Activated gamma-delta T cell treated with Interleukin-2 at 50 U/mL for 16 hours (primary cell): ENCODE data around the gene HOXB2.

ENCODE experiments used
- DNase-seq: peaks from one replicate; pipeline ENCODE4 v3.0.0-alpha.2; 2020

Gene HOXB2

DNA sequence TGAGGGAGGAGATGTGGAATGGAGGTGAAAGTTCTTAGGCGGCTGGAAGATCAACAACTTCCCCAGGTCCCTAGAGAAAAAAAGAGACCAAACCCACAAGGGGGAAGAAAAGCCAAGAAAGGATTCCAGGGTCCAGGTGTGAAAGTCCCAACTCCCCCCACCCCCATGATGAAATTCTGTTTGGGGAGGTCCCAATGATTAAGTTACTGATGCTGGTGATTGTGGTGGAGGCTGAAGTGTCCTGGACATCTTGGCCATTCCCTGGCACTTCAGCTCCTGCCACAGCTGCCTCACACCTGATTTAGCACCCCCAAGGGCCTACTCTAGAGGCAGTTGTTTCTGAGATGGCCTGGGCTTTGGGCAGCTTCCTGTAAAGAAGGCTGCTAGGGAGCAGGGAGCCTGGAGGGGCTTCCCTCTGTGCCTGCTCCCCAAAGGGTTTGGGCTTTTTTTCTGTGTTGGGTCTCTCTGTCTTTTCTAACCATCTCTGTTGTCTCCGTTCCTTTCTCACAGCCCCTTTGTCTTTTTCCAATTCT is 20.2 kb upstream of the HOXB2 start:
- DNase-seq = no peak

DNA sequence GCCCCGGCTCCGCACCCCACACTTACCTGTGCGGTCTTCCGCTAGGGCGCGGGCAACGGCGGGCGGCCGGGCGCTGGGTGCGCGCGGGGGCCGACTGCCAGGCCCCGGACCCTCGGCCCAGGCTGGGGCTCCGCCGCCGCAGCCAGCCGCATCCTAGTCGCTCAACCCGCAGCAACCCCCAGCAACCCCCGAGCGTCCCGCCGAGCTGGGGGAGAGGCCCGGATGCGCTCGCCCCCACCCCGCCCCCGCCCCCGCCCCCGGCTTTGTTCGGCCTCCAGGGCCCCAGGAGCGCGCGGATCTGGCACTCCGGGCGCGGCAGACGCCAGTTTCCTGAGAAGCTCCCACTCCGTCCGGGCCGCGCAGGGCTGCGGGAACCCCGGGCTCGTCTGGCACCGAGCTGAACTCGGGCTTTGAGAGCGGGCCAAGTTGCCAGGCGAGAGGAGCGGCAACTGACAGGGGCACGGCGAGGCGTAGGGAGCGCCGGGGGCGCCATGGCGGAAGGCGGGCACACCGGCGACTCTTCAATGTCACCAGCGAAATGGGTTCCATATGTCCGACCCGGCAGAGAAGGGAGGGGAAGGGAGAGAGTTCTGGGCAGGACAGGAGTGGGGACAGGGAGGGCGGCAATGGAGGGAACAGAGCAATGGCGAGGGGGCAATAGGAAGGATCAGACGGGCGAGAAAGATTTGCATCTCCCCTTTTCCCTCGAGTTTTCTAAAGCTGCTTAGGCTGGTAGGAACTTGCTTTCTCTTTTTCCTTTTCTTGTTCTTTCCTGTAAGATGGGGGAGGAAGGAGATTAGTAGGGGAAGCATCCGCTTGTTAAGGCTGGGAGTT is 19.5 kb upstream of the HOXB2 start:
- DNase-seq = no peak

DNA sequence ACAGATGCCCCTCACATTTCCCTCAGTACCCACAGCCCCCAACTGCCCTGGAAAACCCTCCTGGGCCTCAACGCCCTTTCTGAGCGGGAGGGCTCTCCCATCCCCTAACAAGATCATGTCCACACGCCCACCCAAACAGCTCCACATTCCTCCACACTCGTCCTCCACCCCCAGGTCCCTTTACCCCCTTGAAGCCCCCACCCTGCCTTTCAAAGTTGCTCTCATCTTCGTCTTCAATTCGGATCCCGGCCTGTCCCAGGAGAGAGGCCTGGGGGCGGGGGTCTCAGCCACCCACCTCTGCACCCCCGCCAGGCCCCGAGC is 18.9 kb upstream of the HOXB2 start:
- no peak for DNase-seq

DNA sequence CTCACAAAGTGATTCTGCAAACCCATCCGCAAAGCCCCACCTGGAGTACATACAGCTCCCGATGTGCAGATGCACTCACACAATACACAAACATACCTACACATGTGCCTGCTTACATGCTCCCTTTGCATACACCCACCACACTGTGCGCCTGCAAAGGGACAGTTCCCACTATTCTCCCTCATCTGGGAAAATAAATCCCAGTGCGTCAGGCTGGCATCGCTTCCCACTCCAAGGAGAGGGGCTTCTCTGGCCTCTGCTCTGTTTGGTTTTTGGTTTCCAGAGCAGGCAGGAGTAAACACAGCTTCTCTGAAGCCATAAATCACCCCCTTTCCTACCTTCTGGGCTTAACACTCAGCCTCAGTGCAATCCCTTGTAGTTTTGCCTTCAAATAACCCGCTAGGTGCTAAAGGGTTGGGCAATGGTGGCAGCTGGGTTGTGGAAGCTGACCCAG is 18.5 kb upstream of the HOXB2 start:
- no peak for DNase-seq

DNA sequence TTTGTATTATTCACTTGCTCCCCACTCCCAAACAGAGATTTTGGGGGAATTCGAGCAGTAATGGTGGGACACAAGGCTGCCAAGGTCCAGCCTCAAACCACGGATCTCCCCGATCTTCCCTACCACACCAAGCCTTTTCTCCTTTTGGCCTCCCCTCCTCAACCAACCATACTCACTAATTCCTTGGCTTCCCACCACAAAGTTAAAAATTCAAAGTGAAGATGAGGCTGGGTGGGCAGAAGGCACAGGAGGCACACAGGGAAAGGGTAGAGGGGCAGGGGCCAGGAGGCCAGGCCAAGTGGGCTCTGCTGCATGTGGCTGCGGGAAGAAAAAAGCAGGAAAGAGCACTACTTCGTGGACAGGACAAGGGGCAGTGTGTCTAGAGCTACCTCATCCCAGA is 18.0 kb upstream of the HOXB2 start:
- DNase-seq = no peak

DNA sequence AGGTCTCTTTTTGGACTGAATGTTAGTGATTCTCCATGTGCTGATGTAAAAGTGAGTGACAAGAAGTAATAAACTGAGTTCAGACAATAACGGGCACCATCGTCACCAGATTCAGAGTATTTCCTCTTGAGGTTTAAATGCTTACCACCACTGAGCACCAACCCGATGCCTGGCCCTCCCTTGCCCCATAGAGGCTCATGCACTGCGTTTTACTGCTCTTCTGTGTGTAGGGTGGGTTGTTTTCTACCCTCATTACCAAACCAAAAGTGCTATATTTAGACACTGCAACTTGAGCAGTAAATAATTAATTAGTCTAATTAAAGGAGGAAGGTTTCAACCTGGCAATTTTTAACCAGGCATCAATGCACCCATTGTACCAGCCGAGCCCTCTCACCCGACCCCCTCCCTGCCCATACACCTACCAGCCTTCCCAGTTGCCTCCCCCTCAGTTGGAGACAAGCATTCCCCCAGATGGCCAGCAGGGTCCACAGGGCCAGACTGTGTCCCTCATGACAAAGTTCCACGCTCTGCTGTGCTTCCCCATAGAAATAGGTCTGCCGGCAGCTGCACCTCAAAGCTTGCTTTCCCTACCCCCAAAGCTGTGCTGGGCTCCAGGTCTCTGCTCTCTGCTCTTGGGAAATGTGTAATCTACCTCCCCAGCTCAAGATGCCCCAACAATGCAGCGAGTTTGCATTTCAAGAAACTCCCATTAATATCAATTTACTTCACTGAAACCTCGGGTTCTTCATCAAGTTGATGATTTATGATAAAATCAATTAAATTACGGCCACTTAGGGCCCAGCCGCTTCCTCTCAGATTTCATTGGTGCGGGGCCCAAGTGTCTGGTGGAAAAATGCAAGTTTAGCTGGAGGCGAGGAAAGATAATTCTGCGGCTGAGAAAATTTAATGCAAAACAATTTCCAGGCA is 17.2 kb upstream of the HOXB2 start:
- DNase-seq = no peak

DNA sequence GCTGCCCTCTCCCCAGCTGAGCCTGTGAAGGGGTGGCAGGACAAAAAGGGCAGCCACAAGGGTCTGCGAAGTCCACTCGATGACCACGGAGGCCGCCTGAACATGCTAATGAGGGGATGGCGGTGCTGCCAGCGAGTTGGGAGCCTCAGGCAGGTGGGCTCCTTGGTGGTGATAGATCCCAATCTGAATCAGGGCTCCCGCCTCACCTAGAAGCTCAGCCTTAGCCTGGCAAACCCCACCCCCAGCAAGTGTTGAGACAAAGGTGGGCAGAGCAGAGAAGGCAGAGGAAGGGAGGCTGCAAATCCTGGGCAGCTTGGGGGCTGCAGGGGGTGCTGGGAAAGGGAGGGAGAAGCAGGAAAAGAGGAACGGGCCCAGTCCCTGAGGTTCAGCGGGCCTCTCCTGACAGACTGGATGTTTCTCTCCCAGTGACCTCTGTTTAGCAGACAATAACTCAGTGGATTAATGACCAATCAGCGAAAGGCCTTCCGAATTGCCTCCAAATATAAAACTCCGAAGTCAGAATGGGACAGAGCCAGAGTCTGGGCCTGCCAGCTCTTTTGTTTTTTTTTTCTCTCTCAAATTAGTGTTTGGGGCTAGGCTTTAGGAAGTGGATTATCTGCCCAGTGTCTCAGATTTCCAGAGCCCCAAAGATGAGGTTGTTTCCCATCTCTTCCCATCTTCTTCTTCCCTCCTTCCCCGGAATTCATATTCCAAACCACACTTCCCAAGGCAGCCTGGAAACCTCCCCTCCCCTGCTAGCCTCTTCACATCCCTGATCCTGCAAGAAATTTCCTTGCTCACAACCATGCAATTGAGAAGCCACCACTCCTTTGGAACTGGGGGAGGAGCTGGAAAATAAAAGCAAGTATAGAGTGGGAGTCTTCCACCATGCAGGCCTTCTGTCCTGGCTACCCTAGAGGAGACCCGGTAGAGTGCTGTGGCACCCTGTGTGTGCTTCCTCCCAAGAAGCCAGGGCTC is 15.2 kb upstream of the HOXB2 start:
- no peak for DNase-seq

DNA sequence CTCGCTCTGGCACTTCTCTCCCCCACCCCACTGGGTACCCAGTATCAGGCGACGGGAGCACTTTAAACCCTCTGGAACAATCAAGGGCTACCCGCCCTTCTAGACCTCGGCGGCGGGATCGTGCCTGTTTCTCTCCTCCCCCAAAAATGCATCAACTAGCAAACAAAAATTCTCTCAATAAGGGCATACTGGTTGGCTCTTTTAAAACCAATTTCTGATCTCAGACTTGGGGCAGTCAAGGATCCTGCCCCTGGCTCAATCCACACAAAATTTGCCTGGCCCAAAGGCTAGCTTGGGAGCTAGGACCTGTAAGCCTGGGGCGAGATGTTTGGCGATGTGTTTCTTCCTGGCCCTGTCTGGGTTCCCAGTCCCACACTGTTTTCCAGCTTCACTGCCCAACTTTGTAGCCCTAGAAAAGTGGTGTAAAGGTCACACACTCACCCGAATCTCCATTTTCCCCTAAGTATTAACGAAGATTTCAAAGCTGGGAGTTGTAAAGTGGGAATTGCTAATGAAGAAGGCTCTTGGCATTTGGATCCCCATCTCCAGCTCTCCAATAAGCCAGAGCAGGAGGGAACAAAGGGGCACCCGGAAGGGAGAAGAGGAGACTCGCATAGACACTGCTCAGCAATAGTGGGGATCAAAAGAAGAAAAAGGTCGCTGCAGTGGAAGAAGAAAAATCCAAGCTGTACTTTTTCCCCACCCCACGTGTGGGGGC is 14.4 kb upstream of the HOXB2 start:
- DNase-seq = no peak

DNA sequence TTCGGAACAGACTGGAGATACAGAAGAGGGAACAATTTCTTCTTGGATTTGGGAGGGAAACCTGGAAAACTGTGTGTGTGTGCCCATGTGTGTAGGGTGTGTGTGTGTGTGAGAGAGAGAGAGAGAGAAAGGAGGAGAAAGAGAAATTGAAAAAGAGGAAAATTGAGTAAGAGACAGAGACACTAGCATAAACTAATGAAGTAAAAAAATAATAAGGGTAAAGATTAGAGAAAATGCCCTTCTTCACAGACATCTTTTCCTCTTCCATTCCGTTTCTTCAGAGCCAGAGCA is 13.9 kb upstream of the HOXB2 start:
- no peak for DNase-seq

DNA sequence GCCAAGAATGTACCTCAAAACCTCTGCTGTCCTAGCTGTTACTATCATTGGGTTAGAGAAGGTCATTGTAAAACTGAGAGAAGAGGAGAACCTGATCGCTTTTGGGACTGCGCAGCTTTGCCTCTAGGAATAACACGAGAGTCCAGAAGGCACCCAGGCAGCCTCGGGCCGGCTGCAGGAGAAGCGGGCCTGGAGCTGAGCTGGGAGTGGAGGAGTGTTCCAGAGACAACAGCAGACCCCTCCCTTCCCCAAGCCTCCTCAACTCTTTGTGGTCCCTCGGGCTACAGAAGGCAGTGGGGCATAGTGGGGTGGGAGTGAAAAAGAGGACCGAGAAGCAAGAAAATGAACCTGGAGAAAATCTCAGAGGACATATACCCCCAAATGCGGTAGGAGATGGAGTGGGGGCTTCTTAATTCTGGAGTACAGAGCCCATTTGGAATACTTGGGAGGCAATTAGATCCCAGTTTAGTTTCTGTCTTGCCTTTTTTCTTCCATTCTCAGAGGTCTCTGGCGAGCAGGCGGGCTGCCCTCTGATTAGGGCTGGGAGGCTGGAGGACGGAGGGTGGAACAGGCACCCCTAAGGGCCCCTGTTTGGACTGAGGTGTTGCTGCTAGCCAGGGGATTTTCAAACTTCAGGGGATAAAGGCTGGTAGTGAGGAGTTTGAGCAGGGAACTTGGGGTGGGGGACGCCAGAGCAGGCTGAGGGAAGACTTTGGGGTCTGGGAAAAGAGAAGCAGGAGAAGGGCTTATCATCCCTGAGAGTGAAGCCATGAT is 13.3 kb upstream of the HOXB2 start:
- DNase-seq = no peak

DNA sequence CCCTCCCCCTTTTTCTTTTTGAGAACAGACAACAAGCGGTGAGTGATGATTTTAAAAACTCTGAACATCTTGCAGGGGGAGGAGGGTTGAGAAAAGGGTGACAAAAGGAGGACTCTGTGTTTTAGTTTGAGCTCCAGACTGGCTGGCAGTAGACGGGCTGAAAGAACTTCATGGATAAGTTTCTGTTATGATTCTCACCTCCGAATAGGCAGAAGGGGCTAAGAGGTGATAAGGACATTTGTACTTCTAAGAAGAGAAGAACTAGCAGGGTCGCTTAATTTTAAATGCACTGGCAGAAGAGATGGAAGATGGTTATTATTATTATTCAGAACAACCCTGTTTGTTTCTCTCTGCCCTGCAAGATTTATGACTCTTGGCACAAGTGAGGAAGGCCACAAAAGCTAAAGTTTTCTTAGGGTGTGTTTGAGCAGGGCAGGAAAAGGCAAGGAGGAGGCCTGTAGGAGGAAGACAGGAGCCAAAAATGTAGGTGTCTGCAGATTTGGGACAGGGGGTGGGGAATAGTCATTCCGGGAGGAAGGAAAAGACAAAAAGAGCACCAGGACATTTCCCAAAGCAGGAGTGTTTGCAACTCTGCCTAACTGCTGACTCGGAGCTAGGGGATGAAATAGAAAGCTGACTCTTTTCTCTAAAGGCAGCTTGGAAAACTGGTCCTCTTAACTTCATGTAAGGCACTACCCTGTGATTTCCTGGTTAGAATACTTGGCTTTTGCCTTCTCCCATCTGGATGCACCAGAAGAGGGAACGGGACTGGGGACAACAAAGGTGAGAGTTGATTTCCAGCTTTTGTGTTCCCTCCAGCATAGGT is 11.9 kb upstream of the HOXB2 start:
- DNase-seq = no peak

DNA sequence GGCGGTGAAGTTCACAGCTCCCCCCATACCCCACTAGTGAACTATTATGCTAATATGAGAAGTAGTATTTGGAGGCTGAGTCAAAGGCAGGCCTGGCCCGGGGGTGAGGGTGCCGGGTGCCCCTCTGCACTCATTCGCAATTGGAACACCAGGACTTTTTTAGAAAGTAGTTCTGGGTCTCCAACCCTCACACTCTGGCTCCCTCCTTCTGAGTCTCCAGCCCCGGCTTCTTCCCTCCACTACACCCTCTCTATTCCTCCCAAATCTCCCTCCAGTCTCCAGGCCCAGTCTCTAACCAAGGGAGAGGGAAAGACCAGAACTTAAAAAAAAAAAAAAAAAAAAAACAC is 11.3 kb upstream of the HOXB2 start:
- DNase-seq = no peak

DNA sequence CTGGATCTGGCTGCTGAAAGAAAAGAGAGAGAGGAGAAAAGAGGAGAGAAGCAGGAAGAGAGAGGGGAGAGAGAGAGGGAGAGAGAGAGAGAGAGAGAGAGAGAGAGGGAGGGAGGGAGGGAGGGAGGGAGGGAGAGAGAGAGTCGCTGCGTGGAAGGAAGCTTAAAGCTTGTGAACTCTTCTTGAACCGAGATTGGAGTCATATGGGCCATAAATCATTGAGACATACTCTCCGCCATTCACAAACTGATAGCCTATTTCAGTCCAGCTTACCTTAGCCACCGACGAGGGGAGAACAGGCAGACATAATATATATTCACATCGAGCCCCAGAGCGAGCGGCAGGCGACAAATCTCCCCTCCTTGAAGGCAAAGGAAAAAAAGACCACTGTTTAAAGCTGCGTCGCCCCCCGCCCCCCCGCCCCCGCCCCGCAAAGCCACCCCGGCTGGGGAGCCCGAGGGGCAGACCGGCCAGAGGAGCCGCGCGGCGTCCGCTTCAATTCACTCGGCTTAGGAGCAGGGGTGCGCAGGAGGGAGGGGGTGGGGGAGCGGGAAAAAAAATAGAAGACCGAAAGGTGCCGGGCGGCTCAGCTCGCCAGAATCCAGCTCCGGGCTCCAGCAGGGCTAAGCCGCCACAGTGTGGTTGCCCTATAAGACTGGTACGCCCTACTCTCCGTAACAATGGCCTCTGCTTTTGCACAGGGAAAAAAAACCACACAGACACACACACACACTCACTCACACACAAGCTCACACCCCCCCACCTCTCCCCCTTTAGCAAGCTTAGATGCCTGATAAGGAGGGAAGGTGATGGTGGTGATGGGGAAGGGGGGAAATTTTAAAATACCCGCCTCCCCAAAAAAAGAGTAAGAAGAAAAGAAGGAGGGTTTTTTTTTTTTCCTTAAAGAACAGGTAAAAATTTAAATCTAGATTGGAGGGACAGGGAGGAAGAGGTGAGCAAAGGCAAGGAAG is 10.6 kb upstream of the HOXB2 start:
- no peak for DNase-seq

DNA sequence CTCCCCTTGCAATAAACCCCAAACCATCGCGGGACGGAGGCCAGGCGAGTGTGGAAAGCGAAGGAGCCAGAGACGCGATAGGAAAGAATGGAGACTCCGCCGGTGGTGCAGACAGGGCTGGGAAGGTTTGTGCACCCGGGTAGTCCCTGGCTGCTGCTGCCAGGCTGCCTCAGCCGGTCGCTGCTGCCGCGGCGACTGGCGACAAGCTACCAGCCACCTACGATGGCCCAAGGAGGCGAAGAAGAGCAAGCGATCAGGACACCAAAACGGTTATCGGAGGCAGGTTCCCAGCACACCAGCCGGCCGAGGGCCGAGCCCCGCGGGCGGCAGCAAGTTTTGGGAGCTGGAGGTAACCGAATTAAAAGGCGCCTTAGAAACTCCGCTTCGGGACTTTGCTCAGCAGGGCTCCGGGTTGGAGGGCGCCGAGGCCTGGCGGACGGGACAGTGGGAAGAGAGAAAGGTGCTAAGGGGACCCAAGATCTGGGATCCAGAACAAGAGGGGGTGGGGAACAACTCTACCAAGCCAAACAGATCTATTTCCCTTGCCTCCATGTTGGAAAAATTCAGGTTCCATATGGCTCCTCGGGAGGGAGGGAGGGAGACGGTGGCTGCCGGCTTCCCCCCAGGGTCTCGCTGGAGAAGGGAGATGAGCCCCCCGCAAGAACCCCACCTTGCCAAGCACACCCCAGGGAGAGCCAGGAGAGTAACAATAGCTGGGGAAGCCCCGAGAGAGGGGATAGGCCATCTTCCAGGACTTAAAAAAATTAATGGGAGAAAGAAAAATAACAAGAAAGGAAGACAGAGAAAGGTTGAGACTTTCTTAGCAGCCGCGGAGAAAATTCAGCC is 9.7 kb upstream of the HOXB2 start:
- no peak for DNase-seq

DNA sequence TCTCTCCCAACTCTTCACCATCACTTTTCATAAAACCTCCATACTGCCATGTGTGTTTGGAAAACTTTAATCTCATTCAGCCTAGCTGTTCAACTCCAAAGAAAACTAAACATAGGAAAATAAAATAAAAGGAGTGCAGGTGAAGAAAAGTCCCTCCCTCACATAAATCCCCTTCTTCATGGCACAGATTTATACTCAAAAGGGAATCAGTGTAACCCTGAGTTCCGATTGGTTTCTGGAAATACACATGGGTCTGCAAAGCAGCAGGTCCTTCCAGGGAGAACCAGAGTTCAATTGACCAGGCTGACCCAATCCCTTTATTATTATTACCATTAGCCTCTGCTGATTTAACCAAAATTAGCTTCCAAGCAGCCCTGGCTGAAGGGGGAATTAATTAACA is 8.9 kb upstream of the HOXB2 start:
- no peak for DNase-seq

DNA sequence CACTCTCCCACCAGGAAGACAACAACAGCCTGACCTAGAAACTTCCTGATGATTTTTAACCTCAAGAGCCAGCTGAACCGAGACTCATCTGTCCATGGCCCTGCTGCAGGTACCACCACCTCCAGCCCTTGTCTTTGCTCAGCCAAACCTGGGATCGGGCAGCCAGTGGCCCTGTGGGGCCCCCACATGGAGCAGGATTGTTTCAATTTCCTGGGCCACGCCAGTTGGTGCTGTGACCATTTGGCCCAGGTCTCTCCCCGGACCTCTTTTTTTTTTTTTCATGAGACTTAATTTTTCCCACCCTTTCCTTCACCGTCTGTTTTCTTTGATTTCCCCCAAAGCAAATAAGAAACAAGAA is 8.3 kb upstream of the HOXB2 start:
- no peak for DNase-seq

DNA sequence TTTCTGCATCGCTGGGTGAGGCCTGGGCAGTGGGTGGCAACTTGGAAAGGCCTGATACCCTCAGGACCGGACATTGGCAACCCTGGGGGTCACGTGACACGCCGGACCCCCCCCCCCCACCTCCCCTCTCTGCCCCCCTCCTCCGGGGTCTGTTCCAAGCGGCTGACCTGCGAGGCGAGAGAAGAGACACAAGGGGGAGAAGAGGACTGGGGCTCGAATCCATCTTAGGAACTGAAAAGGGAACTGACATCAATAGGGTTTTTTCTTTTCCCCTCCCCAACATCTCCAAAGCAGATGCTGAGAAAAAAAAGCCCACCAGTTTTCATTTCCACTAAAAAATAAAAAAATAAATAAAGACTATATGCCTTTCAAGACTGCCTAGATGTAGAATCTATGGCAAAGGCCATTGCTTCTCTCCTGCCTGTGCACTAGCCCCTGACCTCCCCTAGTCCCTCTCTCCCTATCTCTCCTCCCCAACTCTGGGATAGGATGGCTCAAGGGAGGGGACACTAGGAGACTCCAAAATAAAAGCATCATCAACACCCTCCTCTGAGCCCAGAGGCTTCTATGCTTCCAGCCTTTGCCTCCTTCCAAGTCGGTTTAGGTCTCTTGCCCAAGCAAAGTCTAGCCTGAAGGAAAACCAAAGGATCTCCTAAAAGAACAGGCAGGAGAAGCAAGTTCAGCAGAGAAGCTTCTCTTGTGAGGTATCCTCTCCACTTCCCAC is 7.7 kb upstream of the HOXB2 start:
- DNase-seq = no peak
